ENCODE data around the gene SOWAHC.
A peak's percentile ranks its signal among the peaks of the same experiment; 100 is the strongest.

The SOWAHC gene

DNA sequence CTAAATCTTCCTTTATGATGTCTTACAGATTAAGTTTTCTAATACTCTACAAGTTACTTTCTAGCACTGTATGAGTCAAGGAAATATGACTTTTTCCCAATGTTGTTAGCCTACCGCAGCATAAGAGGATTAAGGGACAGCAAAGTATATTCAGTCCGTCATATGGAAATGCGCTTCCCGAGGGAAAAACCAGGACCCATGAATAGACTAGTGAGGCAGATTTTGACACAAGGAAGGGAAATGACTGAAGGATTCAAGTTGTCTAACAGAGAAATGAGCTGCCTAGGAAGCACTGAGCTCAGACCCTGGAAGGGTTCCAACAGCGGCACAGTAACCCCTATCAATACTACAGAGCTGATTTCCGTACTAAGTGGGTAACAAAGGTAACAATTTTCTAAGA, 12.4 kb upstream of the SOWAHC start:
- Histone ChIP-seq H3K36me3 (ENCODE audit: insufficient read depth, low read length) (no peaks in the 10 kb centered on the region), H3K27me3 (ENCODE audit: control insufficient read depth in 1 of 2, insufficient read depth in 2 of 2, low read length in 2 of 2) (no peaks in the 10 kb centered on the region), H3K4me3 (ENCODE audit: low read depth in 1 of 2, low read length in 2 of 2) (no peak overlapping the region), H3K27ac (ENCODE audit: low read depth, low read length) (no peak overlapping the region), H3K4me1 (ENCODE audit: insufficient read depth, low read length) (peaks cover 3% of the 10 kb centered on the region), H3K9ac (ENCODE audit: low read length) (no peak overlapping the region), H3K9me3 (ENCODE audit: low read length) (no peaks in the 10 kb centered on the region)

DNA sequence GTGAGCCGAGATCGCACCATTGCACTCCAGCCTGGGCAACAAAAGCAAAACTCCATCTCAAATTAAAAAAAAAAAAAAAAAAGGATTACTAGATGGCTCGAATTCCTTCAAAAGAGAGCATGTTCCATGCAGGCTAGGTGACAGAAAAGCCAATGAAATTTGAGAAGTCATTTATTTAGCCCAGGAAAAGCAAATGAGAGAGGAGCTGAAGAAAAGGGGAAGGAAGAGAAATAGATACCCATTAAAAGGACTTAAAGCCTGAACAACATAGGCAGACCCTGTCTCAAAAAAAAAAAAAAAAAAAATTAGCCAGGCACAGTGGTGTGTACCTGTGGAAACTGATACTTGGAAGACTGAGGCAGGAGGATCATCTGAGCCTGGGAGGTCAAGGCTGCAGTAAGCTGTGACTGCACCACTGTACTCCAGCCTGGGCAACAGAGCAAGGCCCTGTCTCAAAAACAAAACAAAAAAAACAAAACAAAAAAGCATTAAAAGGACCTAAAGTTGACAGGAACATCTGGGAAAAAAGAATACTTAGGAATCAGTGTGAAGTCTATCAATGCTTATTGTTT, 11.5 kb upstream of the SOWAHC start:
- Histone ChIP-seq H3K4me1 (ENCODE audit: insufficient read depth, low read length) (peaks cover 2% of the 10 kb centered on the region), H3K9me3 (ENCODE audit: low read length) (no peaks in the 10 kb centered on the region), H3K9ac (ENCODE audit: low read length) (no peak overlapping the region), H3K27ac (ENCODE audit: low read depth, low read length) (no peak overlapping the region), H3K27me3 (ENCODE audit: control insufficient read depth in 1 of 2, insufficient read depth in 2 of 2, low read length in 2 of 2) (no peaks in the 10 kb centered on the region), H3K36me3 (ENCODE audit: insufficient read depth, low read length) (no peaks in the 10 kb centered on the region), H3K4me3 (ENCODE audit: low read depth in 1 of 2, low read length in 2 of 2) (no peak overlapping the region)

DNA sequence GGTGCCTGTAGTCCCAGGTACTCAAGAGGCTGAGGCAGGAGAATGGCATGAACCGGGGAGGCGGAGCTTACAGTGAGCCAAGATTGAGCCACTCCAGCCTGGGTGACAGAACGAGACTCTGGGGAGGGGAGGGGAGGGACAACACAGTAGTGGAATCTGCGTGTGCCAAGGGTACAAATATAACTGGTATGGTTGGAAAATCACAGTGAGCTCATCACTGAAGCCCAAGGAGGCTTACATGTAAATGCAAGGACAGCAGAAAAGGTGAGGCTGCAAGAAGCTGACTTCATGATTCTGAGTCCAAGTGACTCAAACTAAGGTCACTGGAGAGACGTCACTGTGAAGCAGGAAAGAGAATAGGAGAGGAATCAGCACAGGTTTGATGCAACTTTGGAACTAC, 9.6 kb upstream of the SOWAHC start:
- H3K27ac ChIP-seq (ENCODE audit: low read depth, low read length), result no peak overlapping the region
- H3K27me3 ChIP-seq (ENCODE audit: control insufficient read depth in 1 of 2, insufficient read depth in 2 of 2, low read length in 2 of 2), result no peaks in the 10 kb centered on the region
- no peaks in the 10 kb centered on the region for H3K36me3 ChIP-seq (ENCODE audit: insufficient read depth, low read length)
- no peak overlapping the region for H3K4me3 ChIP-seq (ENCODE audit: low read depth in 1 of 2, low read length in 2 of 2)
- no peak overlapping the region for H3K9ac ChIP-seq (ENCODE audit: low read length)
- peaks cover 14% of the 10 kb centered on the region for H3K4me1 ChIP-seq (ENCODE audit: insufficient read depth, low read length)
- no peaks in the 10 kb centered on the region for H3K9me3 ChIP-seq (ENCODE audit: low read length)

DNA sequence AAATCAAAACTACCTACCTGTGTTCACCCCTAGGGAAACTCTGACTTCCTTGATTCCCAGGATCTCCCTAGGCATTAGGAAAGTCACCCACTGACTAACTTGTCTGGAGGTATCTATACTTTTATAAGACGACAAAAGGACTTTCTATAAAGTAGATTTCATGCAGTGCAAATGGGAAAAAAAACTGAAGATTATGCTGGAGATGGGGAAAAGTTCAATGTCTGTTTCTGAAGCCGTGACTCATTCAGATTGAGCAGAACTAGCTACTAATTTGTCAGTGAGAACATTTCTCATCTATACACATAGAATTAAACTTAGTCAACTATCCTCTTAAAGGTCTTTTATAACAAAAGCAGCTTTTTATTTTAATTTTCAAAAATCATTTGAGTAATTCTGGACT, 6.4 kb upstream of the SOWAHC start:
- H3K9ac ChIP-seq (ENCODE audit: low read length), result no peak overlapping the region
- H3K4me3 ChIP-seq (ENCODE audit: low read depth in 1 of 2, low read length in 2 of 2), result no peak overlapping the region
- no peak overlapping the region for H3K27ac ChIP-seq (ENCODE audit: low read depth, low read length)
- H3K27me3 ChIP-seq (ENCODE audit: control insufficient read depth in 1 of 2, insufficient read depth in 2 of 2, low read length in 2 of 2), result no peaks in the 10 kb centered on the region
- no peaks in the 10 kb centered on the region for H3K36me3 ChIP-seq (ENCODE audit: insufficient read depth, low read length)
- H3K4me1 ChIP-seq (ENCODE audit: insufficient read depth, low read length), result peaks cover 34% of the 10 kb centered on the region
- H3K9me3 ChIP-seq (ENCODE audit: low read length), result no peaks in the 10 kb centered on the region

DNA sequence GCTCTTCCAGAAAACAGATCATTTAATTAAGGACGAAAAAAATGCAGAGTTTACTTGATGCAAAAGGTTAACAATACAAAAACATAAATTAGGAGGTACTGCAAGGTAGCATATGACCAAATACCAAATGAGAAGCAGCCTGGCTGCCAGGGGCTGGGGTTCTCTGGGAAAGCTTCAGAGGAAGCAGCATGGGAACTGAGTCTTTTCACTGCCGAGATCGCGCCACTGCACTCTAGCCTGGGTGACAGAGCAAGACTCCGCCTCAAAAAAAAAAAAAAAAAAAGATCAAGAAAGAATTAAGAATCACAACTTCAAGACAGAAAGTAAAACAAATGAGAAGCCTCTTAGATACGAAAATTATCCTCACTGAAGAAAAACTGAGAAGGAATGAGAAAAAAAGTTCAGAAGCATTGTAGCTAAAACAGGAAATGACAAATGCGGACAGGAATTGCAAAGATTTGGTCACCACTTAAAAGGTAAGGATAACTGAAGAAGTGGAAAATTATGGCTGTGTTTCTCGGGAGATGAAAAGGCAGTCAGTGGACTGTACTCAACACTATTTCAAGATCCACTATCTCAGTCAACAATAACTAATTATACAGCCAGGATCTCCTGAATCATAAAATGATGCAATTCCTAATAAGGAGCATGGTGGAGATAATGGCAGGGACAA, 4.7 kb upstream of the SOWAHC start:
- H3K4me3 ChIP-seq (ENCODE audit: low read depth in 1 of 2, low read length in 2 of 2), result no peak overlapping the region
- no peaks in the 10 kb centered on the region for H3K9me3 ChIP-seq (ENCODE audit: low read length)
- H3K27ac ChIP-seq (ENCODE audit: low read depth, low read length), result peak overlapping the region; percentile 53
- H3K36me3 ChIP-seq (ENCODE audit: insufficient read depth, low read length), result no peaks in the 10 kb centered on the region
- no peaks in the 10 kb centered on the region for H3K27me3 ChIP-seq (ENCODE audit: control insufficient read depth in 1 of 2, insufficient read depth in 2 of 2, low read length in 2 of 2)
- peaks cover 34% of the 10 kb centered on the region for H3K4me1 ChIP-seq (ENCODE audit: insufficient read depth, low read length)
- no peak overlapping the region for H3K9ac ChIP-seq (ENCODE audit: low read length)

DNA sequence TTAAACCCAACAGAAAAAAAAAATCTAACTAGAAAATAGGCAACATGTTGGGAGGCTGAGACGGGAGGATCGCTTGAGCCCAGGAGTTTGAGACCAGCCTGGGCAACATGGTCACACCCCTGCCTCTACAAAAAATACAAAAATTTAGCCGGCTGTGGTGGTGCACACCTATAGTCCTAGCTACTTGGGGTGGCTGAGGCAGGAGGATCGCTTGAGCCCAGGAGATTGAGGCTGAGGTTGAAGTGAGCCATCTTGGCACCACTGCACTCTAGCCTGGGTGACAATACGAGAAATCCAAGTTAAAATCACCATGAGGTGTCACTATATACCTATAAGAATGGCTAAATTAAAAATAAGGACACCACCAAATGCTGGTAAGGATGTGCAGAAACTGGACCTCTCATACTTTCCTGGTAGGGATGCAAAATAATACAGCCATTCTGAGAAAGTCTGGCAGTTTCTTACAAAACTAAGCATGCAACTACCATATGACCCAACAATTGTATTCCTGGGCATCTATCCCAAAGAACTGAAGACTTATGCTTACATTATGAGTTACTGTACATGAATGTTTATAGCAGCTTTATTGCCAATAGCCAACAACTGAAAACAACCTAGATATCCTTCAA, 2.6 kb upstream of the SOWAHC start:
- no peaks in the 10 kb centered on the region for H3K36me3 ChIP-seq (ENCODE audit: insufficient read depth, low read length)
- no peaks in the 10 kb centered on the region for H3K9me3 ChIP-seq (ENCODE audit: low read length)
- no peak overlapping the region for H3K9ac ChIP-seq (ENCODE audit: low read length)
- H3K27ac ChIP-seq (ENCODE audit: low read depth, low read length), result peak overlapping the region; percentile 6
- H3K4me3 ChIP-seq (ENCODE audit: low read depth in 1 of 2, low read length in 2 of 2), result no peak overlapping the region
- H3K27me3 ChIP-seq (ENCODE audit: control insufficient read depth in 1 of 2, insufficient read depth in 2 of 2, low read length in 2 of 2), result no peaks in the 10 kb centered on the region
- H3K4me1 ChIP-seq (ENCODE audit: insufficient read depth, low read length), result peaks cover 47% of the 10 kb centered on the region

DNA sequence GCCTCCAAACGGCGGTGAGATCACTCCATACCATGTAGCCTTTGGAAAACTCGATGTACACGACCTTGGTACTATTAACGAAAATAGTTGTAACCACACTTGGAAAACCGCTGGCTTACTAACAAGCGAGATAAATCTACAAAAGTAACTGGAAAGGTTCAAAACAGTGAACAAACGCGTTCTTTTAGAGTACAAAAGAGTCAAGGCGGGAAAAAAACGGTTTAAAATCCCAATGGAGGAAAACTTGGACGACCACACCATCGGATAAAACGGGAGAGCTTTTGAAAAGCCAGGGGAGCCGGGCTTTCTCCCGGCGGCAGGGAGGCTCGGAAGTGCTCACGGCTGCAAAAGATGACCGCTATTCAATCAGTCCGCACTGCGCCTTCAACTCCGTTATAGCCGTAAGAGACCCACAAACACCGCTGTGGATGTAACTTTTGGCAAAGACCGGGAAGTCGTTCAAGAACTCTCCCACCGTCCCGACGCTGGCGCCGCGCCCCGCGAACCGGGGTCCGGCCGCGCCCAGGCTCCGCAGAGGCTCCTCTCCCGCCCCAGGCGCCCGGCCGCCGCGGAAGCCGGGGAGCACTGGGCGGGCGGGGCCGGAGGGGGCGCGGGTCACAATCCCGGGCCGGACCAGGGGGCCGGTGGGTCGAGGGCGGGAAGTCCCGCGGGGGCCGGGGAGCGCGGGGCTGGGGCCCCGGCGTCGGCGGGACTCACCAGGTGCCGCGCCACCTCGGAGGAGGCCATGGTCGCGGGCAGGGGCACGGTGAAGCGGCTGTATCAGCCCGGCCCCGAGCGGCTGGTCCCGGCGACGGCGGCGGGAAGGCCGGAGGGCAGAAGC, 863 bp upstream of the SOWAHC start:
- Histone ChIP-seq H3K27me3 (ENCODE audit: control insufficient read depth in 1 of 2, insufficient read depth in 2 of 2, low read length in 2 of 2) (no peaks in the 10 kb centered on the region), H3K4me3 (ENCODE audit: low read depth in 1 of 2, low read length in 2 of 2) (peak overlapping the region; percentile 55 to 97), H3K9ac (ENCODE audit: low read length) (peak overlapping the region; percentile 98), H3K36me3 (ENCODE audit: insufficient read depth, low read length) (no peaks in the 10 kb centered on the region), H3K27ac (ENCODE audit: low read depth, low read length) (peak overlapping the region; percentile 75), H3K4me1 (ENCODE audit: insufficient read depth, low read length) (peaks cover 47% of the 10 kb centered on the region), H3K9me3 (ENCODE audit: low read length) (no peaks in the 10 kb centered on the region)

DNA sequence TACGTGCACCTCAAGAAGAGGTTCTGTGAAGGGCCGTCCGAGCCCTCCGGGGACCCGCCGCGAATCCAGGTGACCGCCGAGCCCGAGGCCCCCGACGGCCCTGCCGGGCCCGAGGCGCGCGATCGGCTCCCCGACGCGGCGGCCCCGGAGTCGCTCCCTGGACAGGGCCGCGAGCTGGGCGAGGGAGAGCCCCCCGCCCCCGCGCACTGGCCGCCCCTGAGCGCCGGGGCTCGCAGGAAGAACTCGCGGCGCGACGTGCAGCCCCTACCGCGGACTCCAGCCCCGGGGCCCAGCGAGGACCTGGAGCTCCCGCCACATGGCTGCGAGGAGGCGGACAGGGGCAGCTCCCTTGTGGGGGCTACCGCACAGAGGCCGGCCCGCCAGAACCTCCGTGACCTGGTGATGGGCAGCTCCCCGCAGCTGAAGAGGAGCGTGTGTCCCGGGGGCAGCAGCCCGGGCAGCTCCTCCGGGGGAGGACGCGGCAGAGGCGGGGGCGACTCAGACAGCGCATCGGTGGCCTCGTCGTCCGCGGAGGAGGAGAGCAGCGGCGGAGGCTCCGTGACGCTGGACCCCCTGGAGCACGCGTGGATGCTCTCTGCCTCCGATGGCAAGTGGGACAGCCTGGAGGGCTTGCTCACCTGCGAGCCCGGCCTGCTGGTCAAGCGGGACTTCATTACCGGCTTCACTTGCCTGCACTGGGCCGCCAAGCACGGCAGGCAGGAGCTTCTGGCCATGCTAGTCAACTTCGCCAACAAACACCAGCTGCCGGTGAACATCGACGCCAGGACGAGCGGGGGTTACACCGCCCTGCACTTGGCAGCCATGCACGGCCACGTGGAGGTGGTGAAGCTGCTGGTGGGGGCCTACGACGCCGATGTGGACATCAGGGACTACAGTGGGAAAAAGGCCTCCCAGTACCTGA, 812 bp downstream of the SOWAHC start:
- peak overlapping the region; percentile 58 to 71 for H3K4me3 ChIP-seq (ENCODE audit: low read depth in 1 of 2, low read length in 2 of 2)

DNA sequence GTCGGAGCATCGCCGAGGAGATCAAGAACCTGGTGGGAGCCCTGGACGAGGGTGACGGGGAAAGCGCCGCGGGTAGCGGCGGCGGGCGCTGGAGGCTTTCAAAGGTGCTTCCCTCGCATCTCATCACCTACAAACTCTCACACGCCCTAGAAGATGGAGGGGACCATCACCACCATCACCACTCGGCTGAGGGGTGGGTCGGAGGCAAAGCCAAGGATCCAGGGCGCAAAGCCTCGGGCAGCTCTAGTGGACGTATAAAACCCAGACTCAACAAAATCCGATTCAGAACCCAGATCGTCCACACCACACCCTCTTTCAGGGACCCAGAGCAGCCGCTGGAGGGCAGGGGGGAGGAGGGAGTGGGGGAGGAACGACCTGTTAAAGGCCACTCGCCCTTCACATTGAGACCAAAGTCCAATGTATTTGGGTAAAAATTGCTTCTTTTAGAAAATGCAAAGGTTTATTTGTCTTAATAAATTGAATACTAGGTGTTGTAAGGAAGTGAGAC, 1.5 kb downstream of the SOWAHC start:
- peak overlapping the region; percentile 37 for H3K27ac ChIP-seq (ENCODE audit: low read depth, low read length)
- H3K4me3 ChIP-seq (ENCODE audit: low read depth in 1 of 2, low read length in 2 of 2), result peak overlapping the region; percentile 58 to 71
- H3K9me3 ChIP-seq (ENCODE audit: low read length), result no peaks in the 10 kb centered on the region
- H3K36me3 ChIP-seq (ENCODE audit: insufficient read depth, low read length), result no peaks in the 10 kb centered on the region
- H3K27me3 ChIP-seq (ENCODE audit: control insufficient read depth in 1 of 2, insufficient read depth in 2 of 2, low read length in 2 of 2), result no peaks in the 10 kb centered on the region
- H3K4me1 ChIP-seq (ENCODE audit: insufficient read depth, low read length), result peaks cover 38% of the 10 kb centered on the region
- H3K9ac ChIP-seq (ENCODE audit: low read length), result no peak overlapping the region

More for the DNA sequence above, 812 bp downstream of the SOWAHC start:
- H3K9ac ChIP-seq (ENCODE audit: low read length), result peak overlapping the region; percentile 31
- no peaks in the 10 kb centered on the region for H3K36me3 ChIP-seq (ENCODE audit: insufficient read depth, low read length)
- no peaks in the 10 kb centered on the region for H3K9me3 ChIP-seq (ENCODE audit: low read length)
- H3K27ac ChIP-seq (ENCODE audit: low read depth, low read length), result peak overlapping the region; percentile 75
- H3K27me3 ChIP-seq (ENCODE audit: control insufficient read depth in 1 of 2, insufficient read depth in 2 of 2, low read length in 2 of 2), result no peaks in the 10 kb centered on the region
- peaks cover 38% of the 10 kb centered on the region for H3K4me1 ChIP-seq (ENCODE audit: insufficient read depth, low read length)

DNA sequence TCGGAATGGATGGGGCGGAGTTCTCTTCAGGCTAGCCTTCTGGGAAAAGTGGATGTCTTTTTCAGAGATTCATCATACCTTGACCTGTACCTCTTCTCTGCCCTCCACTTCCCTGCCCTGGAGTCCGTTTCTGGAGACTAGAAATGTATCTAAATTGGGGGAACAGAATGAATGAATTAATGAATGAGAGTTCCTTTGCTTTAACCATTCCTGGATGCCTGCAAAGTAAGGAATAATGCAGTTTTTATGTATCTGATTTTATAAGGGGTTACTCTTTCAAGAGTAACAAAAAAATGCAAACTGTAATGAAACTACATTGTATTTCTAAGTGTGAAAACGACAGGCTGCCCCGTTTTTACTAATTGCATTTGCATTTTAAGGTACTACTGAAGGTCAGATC, 2.0 kb downstream of the SOWAHC start:
- peak overlapping the region in 1 of 2 donors; percentile 58 for H3K4me3 ChIP-seq (ENCODE audit: low read depth in 1 of 2, low read length in 2 of 2)
- H3K27me3 ChIP-seq (ENCODE audit: control insufficient read depth in 1 of 2, insufficient read depth in 2 of 2, low read length in 2 of 2), result no peaks in the 10 kb centered on the region
- peaks cover 33% of the 10 kb centered on the region for H3K4me1 ChIP-seq (ENCODE audit: insufficient read depth, low read length)
- H3K27ac ChIP-seq (ENCODE audit: low read depth, low read length), result no peak overlapping the region
- H3K9ac ChIP-seq (ENCODE audit: low read length), result no peak overlapping the region
- no peaks in the 10 kb centered on the region for H3K9me3 ChIP-seq (ENCODE audit: low read length)
- no peaks in the 10 kb centered on the region for H3K36me3 ChIP-seq (ENCODE audit: insufficient read depth, low read length)

Data from muscle layer of colon (tissue), 2 donors.